Measurements from ENCODE around the gene PRMT1. TPM values are rescaled to one million over a fixed set of nuclear protein-coding genes. Genes with fewer than 3 reads are reported as not detected.

The PRMT1 gene
- total RNA-seq, 2 donors from 2014 or later = 45.4 to 71.2 TPM

DNA sequence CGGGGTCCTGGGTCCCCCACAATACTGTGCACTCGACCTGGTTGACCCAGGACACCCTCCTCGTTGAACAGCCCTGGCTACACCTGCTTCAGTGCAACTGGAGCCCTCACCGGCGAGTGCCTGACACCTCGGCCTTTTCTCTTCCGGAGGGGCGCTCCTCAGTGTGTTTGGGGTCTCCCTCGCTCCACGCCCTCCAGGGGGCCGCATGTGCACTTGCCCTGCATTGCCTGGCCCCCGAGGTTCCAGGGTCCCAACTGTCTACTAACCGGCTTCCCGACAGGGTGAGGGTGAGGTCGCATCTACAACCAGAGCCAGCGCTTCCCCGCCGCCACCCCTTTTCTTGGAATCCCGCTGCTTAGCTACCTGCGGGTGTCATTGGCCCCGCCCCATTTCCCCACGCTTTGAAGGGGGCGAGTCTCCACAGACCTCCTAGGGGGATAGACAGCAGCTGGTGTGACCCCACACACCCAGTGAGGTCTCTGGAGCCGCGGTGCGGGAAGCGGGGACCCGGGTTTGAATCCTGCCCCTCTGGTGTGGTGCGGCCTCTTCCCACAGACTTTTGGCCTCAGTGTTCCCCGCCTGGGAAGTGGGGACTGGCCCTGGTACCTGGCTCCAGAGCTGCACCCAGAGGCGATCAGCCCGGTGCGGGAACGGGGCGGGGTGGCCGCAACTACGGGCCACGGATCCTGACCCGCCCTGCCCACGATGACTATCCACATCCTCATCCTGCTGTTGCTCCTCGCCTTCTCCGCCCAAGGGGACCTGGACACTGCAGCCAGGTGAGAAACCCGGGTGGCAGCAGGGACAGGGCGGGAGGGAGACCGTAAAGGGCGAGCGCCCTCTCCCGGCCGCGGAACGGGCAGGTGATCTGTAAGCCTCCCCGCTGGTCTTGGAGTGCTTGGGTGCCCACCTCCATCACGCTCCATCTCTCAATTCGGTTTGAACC is 12.3 kb downstream of the PRMT1 start, which contains the start of gene ADM5:
Gene ADM5, plus strand, starts transcription at position 462 of the 946 bp plus-strand sequence. Its CDS starts 244 bp downstream, at position 706.
- H3K27ac ChIP-seq = peak within 1 kb of the TSS in 2 of 4 donors; percentile 66 to 69
- peaks cover 0 to 8% of the 10 kb centered on the region in 2 donors for H3K36me3 ChIP-seq (replicated peaks in 1 of 2; ENCODE audit: insufficient read depth in 1 of 2, low read depth in 2 of 2)
- intact Hi-C loops (cut with DNase I) = no loop called here
- H3K4me1 ChIP-seq = peaks cover 33% of the 10 kb centered on the region
- H3K9me3 ChIP-seq = no peaks in the 10 kb centered on the region
- WGBS, 2 donors = 23 to 46% methylated on average over 18 to 53 of the region's 54 CpGs
- no peak for TF ChIP-seq POLR2A (IDR thresholded peaks at IDR 0.05)
- peak; percentile 49 to 70 (median 63) for TF ChIP-seq CTCF (IDR thresholded peaks at IDR 0.05)
- DNase-seq (peak; percentile 77 to 86 (median 79)), ATAC-seq (peak; percentile 70)
- peak within 1 kb of the TSS; percentile 18 to 32 for H3K4me3 ChIP-seq
- no peaks in the 10 kb centered on the region for H3K27me3 ChIP-seq

GRCh38 chr19:49690079-49690655 is 13.1 kb downstream of the PRMT1 start:
- Histone ChIP-seq H3K36me3 (replicated peaks in 1 of 2; ENCODE audit: insufficient read depth in 1 of 2, low read depth in 2 of 2) (peaks cover 0 to 2% of the 10 kb centered on the region in 2 donors), H3K9me3 (no peaks in the 10 kb centered on the region), H3K4me1 (peaks cover 33% of the 10 kb centered on the region), H3K27ac (peak overlapping the region in 2 of 4 donors; percentile 66 to 69), H3K27me3 (no peaks in the 10 kb centered on the region), H3K4me3 (peak overlapping the region; percentile 18 to 32)
- WGBS, 2 donors = 4 to 8% methylated on average over 26 to 39 of the region's 39 CpGs
- intact Hi-C loops (cut with DNase I) = no loop called here
- ATAC-seq (peak; percentile 41), DNase-seq (no peak)
- TF ChIP-seq POLR2A (IDR thresholded peaks at IDR 0.05) (no peak), CTCF (IDR thresholded peaks at IDR 0.05) (peak in 1 of 7 experiments; percentile 6)

GRCh38 chr19:49690656-49691242 is 13.7 kb downstream of the PRMT1 start, which contains the start of gene CPT1C:
CPT1C (plus strand) TSS chr19:49691116; CDS start chr19:49692253, 1,137 bp downstream.
- Histone ChIP-seq H3K4me1 (peaks cover 33% of the 10 kb centered on the region), H3K4me3 (peak within 1 kb of the TSS; percentile 18 to 32), H3K9me3 (no peaks in the 10 kb centered on the region), H3K27me3 (no peaks in the 10 kb centered on the region), H3K27ac (peak within 1 kb of the TSS in 2 of 4 donors; percentile 66 to 69), H3K36me3 (replicated peaks in 1 of 2; ENCODE audit: insufficient read depth in 1 of 2, low read depth in 2 of 2) (peaks cover 0 to 1% of the 10 kb centered on the region in 2 donors)
- intact Hi-C loops (cut with DNase I) = no loop called here
- ATAC-seq (peak; percentile 78), DNase-seq (peak; percentile 80 to 82 (median 82))
- TF ChIP-seq POLR2A (IDR thresholded peaks at IDR 0.05) (peak in 2 of 3 donors; percentile 70 to 72), CTCF (IDR thresholded peaks at IDR 0.05) (no peak)
- WGBS, 2 donors = 1 to 6% methylated on average over 34 to 38 of the region's 38 CpGs

DNA sequence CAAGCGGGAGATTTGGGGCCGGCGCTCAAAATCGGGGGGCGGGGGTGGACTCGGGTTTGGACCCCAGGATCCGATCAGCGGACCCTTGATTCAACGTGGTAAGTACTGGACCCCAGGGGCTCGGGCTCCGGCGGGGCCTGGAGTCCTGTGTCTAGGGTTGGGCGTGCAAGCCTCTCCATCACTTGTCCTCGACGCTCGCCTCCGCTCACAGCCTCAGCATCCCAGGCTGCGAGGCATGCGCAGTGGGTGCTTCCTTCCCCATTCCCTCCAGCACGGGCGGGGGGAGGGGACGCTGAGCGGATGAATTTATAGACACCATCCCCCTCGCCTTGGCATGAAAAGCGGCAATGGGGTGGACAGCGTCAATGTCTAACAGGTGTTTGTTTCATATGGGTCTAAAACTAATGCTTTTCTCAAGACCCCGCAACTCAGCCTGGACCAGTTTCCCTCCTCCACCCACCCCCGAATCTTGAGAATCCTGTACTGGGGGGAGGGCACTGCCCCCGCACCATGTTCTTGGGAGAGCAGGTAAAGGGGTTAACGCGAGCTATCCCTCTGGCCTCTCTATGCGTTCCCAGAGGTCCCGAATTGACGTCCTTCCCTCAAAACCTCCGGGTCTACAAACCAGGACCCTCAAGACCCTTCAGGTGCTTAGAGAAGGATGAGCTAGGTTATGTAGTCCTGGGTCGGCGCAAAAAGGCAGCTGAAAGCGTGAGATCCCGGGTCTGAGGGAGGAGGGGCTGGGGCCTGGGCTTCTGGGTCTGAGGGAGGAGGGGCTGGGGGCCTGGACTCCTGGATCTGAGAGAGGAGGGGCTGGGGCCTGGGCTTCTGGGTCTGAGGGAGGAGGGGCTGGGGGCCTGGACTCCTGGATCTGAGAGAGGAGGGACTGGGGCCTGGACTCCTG is 14.4 kb downstream of the PRMT1 start:
- Histone ChIP-seq H3K27ac (peak overlapping the region in 2 of 4 donors; percentile 66 to 69), H3K9me3 (no peaks in the 10 kb centered on the region), H3K27me3 (no peaks in the 10 kb centered on the region), H3K36me3 (replicated peaks in 1 of 2; ENCODE audit: insufficient read depth in 1 of 2, low read depth in 2 of 2) (no peaks in the 10 kb centered on the region), H3K4me1 (peaks cover 33% of the 10 kb centered on the region), H3K4me3 (no peak overlapping the region)
- WGBS, 2 donors = 27 to 65% methylated on average over 12 to 39 of the region's 39 CpGs
- intact Hi-C loops (cut with DNase I) = no loop called here
- TF ChIP-seq CTCF (IDR thresholded peaks at IDR 0.05) = no peak
- TF ChIP-seq POLR2A (IDR thresholded peaks at IDR 0.05) = no peak
- ATAC-seq (peak; percentile 5), DNase-seq (peak in 1 of 4 donors; percentile 48)
